Mammary epithelial cell (primary cell): ENCODE results near the gene WLS.

ENCODE experiments used
- EZH2 ChIP-seq: IDR thresholded peaks from 2 replicates; pipeline ENCODE4 v1.6.1; 2012; ENCODE audit warnings: low read length, inconsistent platforms, borderline replicate concordance
- TF ChIP-seq, protein P1 (sequence below), 2 donors: IDR thresholded peaks in 1 of 2; conservative IDR thresholded peaks in 1 of 2; 2 replicates each; pipeline ENCODE4 v1.5.1; 2011 to 2012; ENCODE audit warnings: inconsistent platforms in 2 of 2, low read length in 2 of 2, mild to moderate bottlenecking in 2 of 2, control low read depth in 1 of 2, low read depth in 1 of 2; ENCODE audit not compliant: insufficient read depth in 1 of 2; ENCODE audit errors: extremely low read depth in 1 of 2

DNA sequence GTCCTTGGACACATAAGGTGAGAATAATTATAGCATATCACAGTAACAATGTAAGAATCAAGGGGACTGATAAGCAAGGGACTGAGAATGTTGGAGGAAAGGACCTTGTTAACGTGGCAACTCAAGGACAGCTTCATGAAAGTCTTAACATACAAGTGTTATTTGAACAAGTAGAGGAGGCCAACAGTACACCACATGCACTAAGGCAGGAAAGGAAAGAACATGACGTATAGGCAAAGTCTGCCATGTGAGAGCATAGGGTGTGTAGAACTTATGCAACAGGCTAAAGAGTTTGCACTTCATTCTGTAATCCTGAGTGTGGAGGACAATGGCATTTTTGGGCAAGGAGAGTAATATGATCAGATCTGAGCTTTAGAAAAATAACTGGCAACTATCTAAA lies 148.6 kb downstream of the WLS start:
- TF ChIP-seq, protein P1, sequence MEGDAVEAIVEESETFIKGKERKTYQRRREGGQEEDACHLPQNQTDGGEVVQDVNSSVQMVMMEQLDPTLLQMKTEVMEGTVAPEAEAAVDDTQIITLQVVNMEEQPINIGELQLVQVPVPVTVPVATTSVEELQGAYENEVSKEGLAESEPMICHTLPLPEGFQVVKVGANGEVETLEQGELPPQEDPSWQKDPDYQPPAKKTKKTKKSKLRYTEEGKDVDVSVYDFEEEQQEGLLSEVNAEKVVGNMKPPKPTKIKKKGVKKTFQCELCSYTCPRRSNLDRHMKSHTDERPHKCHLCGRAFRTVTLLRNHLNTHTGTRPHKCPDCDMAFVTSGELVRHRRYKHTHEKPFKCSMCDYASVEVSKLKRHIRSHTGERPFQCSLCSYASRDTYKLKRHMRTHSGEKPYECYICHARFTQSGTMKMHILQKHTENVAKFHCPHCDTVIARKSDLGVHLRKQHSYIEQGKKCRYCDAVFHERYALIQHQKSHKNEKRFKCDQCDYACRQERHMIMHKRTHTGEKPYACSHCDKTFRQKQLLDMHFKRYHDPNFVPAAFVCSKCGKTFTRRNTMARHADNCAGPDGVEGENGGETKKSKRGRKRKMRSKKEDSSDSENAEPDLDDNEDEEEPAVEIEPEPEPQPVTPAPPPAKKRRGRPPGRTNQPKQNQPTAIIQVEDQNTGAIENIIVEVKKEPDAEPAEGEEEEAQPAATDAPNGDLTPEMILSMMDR (conservative IDR thresholded peaks at IDR 0.05 in 1 of 2, IDR thresholded peaks at IDR 0.05 in 1 of 2; ENCODE audit: extremely low read depth in 1 of 2, insufficient read depth in 1 of 2, low read depth in 1 of 2, low read length in 2 of 2), result no peak
- no peak for TF ChIP-seq EZH2
